HG03097 (cell line): ENCODE results near the gene CPSF7.
"Not testable (repeated sequence)": the region's sequence is repeated elsewhere in the genome, so short reads cannot be mapped to it uniquely, and the experiment has no call there.

ENCODE experiments used
- ATAC-seq: cut with Tn5 transposase; IDR thresholded peaks from one replicate; pipeline ENCODE4 v1.9.1; 2021; ENCODE audit not compliant: unreplicated experiment, low FRiP score

CPSF7 gene

DNA sequence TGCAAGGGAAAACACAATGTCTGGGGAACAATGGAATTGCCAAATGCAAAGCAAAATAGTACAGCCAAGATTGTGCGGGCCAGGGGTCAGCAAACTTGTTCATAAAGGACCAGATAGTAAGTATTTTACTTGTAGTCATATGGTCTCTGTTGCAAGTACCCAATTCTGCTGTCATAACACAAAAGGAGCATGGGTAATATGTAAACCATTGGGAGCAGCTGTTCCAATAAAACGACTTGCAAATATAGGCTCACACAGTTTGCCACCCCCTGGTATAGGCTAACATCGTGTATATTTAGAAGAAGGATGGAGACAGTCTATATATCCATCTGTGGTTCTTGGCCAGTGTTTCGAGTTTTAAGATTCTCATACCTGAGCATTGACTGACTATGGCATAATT lies 15.7 kb upstream of the CPSF7 start:
- no peak for ATAC-seq

DNA sequence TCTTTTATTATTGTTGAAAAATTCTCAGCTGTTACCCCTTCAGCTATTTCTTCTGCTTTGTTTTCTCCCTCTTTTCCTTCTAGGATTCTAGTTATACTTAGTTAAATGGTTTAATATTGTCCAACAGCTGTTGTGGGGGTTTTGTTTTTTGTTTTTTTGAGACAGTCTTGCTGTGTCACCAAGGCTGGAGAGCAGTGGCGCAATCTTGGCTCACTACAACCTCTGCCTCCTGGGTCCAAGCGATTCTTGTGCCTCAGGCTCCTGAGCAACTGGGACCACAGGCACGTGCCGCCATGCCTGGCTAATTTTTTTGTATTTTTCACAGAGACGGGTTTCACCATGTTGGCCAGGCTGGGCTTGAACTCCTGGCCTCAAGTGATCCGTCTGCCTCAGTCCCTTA lies 12.8 kb upstream of the CPSF7 start:
- no peak for ATAC-seq

DNA sequence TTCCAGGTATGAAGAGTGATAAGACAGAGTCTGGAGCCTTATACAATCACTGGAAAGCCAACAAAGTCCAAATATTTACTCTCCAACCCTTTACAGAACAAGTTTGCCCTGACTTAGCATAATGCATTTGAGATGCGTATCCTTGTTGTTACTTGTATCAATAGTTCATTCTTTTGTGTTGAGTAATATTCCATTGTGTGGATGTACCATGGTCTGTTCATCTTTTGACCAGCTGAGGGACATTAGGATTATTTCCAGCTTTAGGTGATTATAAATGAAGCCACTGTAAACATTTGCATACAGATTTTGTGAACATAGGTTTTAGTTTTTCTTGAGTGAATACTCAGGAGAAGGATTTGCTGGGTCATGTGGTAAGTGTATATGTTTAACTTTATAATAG lies 9.8 kb upstream of the CPSF7 start:
- no peak for ATAC-seq

DNA sequence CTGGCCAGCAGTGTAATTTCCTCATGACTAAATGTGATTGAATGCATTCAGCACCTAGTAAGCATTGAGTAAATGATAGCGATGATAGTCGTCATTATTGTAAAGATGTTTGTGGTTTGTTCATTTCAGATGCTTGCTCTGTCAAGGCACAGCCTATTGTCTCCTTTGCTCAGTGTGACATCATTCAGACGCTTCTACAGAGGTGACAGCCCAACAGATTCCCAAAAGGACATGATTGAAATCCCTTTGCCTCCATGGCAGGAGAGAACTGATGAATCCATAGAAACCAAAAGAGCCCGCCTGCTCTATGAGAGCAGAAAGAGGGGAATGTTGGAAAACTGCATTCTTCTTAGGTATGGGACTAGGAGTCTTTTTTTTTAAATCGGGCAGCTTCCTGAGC lies 7.7 kb upstream of the CPSF7 start:
- ATAC-seq = no peak

DNA sequence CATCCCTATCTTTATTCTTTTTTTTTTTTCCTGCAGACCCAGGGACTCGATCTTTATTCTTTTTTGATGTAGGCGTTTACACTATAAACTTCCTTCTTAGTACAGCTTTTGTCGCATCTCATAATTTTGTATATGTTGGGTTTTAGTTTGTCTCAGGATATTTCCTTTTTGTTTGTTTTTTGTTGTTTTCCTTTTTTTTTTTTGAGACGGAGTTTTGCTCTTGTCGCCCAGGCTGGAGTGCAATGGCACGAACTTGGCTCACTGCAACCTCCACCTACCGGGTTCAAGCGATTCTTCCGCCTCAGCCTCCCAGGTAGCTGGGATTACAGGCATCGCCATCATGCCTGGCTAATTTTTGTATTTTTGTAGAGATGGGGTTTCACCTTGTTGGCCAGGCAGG lies 1.1 kb upstream of the CPSF7 start:
- ATAC-seq = not testable (repeated sequence)

DNA sequence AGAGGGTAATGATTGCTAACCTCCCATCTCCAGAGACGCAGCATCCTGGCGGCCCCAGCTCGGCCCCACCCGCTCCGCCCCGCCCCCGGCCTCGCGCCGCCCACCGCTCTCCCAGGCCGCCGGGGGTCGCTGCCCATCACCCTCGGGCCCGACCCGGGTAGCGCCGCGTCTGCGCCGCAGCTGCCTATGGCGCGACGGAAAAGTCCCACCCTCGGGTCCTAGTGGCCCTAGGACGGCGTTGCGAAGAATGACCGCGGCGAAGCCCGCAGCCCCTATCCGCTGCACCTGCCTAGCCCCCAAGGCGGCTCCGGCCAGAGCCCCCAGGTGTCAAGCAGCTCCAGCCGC lies 457 bp downstream of the CPSF7 start:
- peak; percentile 48 for ATAC-seq

DNA sequence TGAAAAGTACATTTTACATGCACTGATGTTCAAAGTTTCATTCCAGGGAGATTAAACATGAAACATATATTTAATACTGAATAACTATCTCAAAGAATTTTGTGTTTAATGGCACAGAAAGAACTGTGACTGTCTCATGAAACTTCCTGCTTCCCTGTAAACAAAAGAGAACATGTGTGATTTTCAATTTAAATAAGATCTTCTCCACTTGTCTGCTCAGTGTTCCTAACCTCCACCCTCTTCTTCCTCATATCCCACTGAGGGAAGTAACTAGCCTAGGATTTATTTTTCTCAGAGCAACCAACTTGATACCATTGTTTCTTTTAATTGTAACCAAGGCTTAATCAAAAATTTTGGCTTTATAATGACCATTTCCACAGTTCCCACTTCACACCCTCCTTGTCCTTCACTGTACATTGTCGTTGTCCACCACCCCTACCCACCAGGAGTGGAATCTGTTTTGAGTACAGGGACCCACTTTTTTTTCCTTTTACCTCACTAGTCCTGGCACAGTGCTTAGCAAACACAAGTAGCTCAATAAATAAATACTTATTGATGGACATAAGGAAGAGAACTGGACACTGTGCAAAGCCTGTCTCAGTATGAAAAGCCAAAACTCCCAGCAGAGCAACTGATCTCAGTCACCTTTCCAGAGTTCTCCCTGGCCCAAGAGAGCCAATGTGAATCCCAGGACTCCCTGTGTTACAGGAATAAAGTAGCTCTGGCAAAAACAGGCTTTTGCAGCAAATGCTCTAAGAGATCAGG lies 4.2 kb downstream of the CPSF7 start:
- ATAC-seq = no peak

DNA sequence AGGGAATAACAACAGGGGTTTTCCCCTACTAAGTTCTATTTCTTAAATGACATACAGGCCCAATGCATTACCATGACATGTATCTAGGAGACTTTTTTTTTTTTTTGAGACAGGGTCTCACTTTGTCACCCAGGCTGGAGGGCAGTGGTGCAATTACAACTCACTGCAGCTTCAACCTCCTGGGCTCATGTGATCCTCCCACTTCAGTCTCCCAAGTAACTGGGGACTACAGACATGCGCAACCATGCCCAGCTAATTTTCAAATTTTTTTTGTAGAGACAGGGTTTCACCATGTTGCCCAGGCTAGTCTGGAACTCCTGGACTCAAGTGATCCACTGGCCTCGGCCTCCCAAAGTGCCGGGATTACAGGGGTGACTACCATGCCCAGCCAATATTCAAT lies 7.5 kb downstream of the CPSF7 start:
- ATAC-seq = no peak

DNA sequence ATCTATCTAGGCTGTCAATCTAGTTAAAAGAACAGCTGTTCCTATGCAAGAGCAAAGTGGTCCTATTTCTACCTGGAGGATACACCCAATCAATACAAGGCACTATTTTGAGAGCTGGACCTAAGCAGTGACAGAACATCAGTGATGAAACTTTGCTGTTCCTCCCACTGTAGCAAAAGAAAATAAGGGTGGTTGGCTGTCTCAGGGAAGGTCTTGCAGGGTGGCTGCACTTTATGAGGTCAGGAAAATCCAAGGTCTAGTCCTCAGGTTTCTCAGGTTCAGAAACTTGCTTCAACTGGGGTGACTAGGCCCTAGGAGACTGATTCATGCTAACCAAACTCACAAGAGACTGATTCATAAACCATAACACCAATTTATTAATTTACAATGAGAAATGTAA lies 11.6 kb downstream of the CPSF7 start:
- ATAC-seq = no peak

DNA sequence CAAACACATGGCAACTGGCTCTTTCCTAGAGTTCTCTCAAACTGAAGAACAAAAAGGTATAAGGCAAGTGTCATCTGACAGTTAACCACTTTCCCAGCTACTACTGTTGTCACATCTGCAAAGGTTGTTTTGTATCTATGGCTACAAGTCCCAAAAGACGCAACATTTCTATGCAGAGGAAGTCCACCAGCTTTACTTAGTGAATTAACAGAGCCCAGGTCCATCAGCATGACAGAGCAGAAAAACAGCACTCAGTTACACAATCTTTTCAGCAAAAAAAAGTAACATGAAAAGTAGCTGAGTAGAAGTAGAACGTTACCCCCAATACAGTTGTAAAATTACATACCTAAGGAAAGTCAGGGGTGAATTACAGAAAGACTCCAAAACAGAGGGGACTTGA lies 12.1 kb downstream of the CPSF7 start:
- no peak for ATAC-seq

DNA sequence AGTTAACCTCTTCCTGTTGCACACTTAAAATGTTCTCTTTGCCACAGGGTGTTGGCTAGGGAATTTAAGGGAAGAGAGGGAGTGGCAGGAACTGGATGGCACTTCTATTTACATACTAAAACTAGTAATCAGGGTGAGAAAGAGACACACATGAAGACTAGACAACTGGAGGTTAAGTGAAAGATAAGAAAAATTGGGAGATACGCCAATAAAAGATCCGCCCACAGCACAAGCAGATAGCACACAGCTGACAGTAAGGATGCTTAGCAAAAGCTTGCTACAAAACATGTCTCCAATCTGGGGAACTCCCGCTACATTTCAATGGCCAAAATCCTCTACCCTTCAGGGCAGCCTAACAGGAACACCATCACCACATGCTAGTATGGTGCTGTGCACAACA lies 12.8 kb downstream of the CPSF7 start:
- ATAC-seq = no peak

DNA sequence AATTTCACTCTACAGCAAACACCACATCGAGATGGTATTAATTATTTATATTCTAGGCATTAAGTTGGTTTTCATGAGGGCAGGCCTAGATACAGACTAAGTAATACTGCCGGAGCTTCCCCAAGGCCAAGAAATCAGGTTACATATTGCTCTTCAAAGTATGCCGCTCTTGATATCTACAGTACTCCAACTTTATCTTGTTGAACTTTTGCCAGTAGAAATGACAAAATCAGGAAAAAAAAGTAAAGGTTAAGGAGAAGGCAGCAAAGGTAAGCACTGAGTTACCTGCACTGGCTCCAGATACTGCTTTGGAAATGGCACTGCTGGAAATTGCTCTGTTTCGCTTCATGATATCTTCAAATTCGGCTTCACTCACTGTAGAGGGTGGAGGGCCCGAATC lies 14.4 kb downstream of the CPSF7 start:
- ATAC-seq = no peak

DNA sequence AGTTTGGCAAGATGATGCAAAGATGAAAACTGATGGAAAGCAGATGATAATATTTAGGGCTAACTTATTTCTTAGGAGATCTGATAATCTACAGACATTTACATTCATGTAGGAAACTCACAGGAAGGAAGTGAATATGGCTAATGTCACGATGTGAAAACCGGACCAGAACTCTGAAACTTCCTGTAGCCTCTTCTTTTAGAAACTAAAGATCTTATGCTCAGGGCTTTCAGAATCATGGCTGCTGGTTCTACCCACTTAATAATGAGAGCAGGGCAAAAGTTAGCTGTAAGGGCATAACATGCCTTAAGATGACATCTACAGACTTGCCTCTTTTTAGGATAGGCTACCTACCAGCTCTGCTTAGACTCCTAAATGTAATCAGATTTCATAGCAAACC lies 15.2 kb downstream of the CPSF7 start:
- ATAC-seq = no peak

DNA sequence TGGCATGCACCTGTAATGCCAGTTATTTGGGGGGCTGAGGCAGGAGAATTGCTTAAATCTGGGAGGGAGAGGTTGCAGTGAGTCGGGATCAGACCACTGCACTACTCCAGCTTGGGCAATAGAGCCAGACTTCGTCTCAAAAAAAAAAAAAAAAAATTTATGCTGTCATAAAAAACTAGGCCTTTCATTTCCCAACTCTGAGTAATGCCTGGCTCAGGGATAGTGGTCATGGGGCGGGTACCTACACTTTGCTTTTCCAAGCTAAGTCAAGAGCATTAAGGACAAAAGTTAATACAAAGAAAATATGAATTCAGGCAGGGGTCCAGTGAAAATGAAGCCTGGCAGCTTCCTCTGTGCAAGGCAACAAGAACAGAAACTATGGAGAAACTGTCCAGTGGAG lies 16.3 kb downstream of the CPSF7 start:
- ATAC-seq = no peak

DNA sequence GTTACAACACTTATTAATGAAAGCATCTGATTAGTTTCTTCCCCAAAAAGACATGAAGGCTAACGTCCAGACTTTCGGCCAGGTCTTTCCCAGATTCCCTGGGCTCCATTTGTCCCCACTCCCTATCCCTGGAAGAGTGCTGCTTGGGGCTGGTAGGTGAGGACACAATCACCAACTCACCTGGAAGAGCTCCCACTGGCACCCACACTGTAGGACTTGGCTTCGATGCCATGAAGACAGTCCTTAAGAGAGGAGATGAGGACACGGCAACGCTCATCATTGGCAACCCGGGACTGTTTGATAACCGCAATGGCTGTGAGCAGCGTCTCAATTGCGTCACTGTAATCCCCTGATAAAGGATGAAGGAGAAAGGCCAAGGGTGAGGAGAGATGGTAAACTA lies 18.2 kb downstream of the CPSF7 start:
- ATAC-seq = no peak

DNA sequence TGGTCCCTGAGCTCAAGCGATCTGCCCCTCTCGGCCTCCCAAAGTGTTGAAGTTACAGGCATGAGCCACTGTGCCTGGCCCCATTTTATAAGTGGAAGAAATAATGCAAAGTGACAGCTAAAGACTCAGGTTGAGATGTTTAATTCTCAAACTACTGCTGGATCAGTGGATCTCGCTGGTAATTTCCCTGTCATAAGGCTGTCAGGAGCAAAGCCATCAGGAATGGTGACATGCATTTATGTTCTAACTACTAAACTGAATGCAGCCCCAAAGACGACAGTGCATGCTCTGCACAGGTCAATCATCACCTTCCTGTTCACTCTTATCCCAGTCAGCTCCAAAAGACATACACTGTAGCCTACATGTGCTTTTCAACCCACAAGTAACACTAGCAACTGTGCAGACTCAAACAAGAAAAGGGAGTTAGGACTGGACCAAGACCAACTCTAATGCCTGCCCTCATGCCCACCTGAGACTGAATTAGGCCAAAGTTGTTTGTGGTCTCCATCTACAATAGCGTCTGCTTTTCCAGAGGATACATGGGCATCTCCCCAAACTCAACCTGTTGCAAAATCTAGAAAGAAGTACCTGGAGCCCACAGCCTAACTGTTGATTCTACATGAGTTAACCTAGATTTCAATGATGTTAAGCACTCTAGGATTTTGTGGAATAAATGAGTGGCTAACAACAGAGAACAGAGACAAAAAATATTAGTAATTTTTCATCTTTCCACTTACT lies 22.6 kb downstream of the CPSF7 start:
- no peak for ATAC-seq

DNA sequence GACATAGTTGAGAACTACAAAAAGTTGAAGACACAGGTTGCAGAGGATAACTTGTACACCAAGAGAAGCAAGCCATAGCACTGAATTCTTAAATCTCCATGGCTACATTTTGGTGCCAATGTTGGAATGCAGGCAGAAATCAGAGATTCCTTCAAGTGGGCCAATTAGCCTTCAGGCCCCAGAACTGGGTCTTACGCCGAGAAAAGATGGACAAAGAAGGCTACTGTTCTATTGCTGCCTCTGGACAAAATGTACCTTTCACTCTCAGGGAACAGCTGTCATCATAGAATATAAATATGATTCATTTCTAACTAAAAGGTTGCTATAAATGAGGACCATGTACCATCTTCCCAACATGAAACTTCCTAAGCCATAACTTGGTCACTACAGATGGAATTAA lies 23.7 kb downstream of the CPSF7 start:
- no peak for ATAC-seq

DNA sequence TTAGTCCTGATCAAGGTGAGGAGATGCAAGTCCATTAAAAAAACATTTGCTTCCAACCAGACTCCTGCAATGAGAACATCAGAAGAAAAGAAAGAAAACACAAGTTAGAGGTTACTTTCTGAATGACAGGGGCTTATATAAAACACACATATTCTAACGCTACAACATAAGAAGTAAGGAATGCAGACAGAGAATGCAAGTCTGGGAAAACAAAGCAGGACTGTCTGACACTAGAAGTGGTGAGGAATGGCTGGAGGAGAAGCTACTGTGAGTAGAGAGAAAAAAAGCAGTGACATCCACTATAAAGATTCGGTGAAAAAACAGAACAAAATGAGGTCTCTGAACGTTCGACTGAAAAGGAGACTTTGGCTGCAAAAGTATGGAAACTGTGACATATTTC lies 25.1 kb downstream of the CPSF7 start:
- no peak for ATAC-seq

DNA sequence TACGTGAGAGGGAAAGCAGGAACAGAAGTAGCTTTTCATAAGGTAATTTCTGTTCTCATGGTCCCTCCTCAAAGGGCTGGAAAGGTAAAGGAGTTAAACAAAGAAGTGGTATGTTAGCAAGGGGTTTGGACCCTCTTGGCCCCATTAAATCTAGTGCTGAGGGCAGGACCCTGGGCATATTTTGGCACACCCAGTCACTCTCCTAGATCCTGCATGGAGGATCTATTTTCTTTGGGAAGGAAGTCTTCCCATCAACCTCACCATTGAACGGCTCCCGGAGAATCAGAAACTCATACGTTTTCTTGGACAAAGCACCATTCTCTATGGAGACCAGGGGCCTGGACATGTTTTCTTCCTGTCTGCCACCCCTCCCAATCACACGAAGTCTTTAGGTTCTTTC lies 25.7 kb downstream of the CPSF7 start:
- no peak for ATAC-seq

DNA sequence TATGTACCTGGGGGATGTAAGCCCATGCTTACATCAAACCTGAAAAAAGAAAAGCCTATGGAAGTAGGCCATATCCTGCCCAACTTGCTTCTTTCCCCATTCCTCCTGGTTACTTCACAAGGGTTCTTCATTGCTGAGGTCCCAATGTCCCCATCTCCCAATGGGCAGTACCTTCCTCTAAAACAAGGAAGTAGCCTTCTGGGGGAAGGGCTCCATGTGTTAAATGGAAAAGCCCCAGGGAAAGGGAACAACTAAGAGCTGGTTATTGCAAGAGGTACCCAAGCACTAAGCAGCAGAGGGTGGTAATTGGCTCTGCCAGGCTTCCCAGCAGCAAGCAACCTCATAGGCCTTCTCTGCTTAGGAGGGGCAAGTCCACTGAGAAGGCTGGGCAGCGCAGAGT lies 26.1 kb downstream of the CPSF7 start:
- ATAC-seq = no peak

DNA sequence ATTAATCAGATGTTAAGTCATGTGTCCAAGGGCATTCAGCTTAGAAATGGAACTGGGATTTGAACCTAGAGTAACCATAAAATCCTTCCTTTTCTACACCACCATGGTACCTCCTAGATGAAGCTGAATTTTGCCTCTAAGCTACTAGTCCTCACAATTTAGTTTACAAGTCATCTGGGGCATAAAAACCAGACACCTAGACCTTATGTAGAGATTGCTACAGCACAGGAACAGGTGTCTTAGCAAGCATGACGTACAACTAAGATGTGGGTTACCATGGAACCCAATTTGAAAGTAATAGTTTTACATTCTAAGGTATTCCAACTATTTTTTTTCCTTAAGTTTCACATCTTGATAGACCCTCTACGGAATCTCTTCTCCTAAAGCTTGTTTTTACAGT lies 28.2 kb downstream of the CPSF7 start:
- no peak for ATAC-seq

DNA sequence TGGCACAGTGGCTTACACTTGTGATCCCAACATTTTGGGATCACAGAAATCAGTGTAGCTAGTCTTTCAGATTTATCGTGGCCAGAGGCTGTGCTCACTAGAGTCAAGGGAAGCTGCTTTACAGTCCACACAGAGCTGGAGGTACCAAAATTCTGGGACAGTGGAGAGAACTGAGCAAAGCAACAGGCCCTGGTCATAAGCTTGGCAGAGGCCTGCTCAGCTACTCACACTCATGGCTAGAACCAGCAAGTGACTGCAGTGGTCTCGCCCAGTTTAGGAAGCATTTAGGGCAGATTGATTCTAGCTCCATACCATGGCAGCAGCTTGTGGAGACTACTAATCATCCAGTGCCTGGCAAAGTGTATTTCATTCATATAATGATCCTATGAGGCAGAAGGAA lies 28.6 kb downstream of the CPSF7 start:
- ATAC-seq = no peak
